ENCODE data around the gene PPIG.

- TF ChIP-seq EZH2 (IDR thresholded peaks at IDR 0.05; ENCODE audit: low read depth, unreplicated experiment) = no peak
- no peak for TF ChIP-seq CTCF (conservative IDR thresholded peaks at IDR 0.05; ENCODE audit: low read depth in 2 of 2)
- no peak for TF ChIP-seq EZH2phosphoT487 (IDR thresholded peaks at IDR 0.05; ENCODE audit: unreplicated experiment)
Observed at GRCh38 chr2:169569948-169570347, 14.2 kb upstream of the PPIG start.

All from GM23338 (cell line).